Measurements from ENCODE around the gene MFF. TPM values are rescaled to one million over a fixed set of nuclear protein-coding genes. Genes with fewer than 3 reads are reported as not detected.

MFF gene
- total RNA-seq, 4 donors from 2014 or later: 15.1 to 99.1 (median 88.3) TPM

- Histone ChIP-seq H3K4me3 (no peak overlapping the region), H3K9me3 (no peaks in the 10 kb centered on the region), H3K27ac (no peak overlapping the region), H3K4me1 (no peaks in the 10 kb centered on the region), H3K27me3 (no peaks in the 10 kb centered on the region), H3K36me3 (no peaks in the 10 kb centered on the region)
- DNase-seq: no peak
- intact Hi-C loops (cut with DNase I; ENCODE audit: low total_unique reads): no loop called here
- no peak for TF ChIP-seq CTCF (IDR thresholded peaks at IDR 0.05)
- TF ChIP-seq POLR2A (IDR thresholded peaks at IDR 0.05): no peak
Observed at GRCh38 chr2:227320305-227321094, 4.6 kb upstream of the MFF start.

GRCh38 chr2:227322530-227323205 is 2.4 kb upstream of the MFF start:
- intact Hi-C loops (cut with DNase I; ENCODE audit: low total_unique reads): no loop called here
- no peak for TF ChIP-seq CTCF (IDR thresholded peaks at IDR 0.05)
- TF ChIP-seq POLR2A (IDR thresholded peaks at IDR 0.05): no peak
- H3K36me3 ChIP-seq: no peaks in the 10 kb centered on the region

GRCh38 chr2:227323818-227324217 is 1.2 kb upstream of the MFF start:
- no peak for DNase-seq
- intact Hi-C loops (cut with DNase I; ENCODE audit: low total_unique reads): no loop called here
- no peaks in the 10 kb centered on the region for H3K9me3 ChIP-seq
- H3K27ac ChIP-seq: no peak overlapping the region
- no peaks in the 10 kb centered on the region for H3K4me1 ChIP-seq
- H3K4me3 ChIP-seq: no peak overlapping the region
- no peaks in the 10 kb centered on the region for H3K36me3 ChIP-seq
- no peaks in the 10 kb centered on the region for H3K27me3 ChIP-seq
- TF ChIP-seq POLR2A (IDR thresholded peaks at IDR 0.05) (no peak), CTCF (IDR thresholded peaks at IDR 0.05) (no peak)

More at GRCh38 chr2:227322530-227323205, 2.4 kb upstream of the MFF start:
- no peak overlapping the region for H3K4me3 ChIP-seq
- H3K27me3 ChIP-seq: no peaks in the 10 kb centered on the region
- H3K9me3 ChIP-seq: no peaks in the 10 kb centered on the region
- DNase-seq: no peak
- no peak overlapping the region for H3K27ac ChIP-seq
- H3K4me1 ChIP-seq: no peaks in the 10 kb centered on the region

- Histone ChIP-seq H3K9me3 (no peaks in the 10 kb centered on the region), H3K4me1 (no peaks in the 10 kb centered on the region), H3K27me3 (no peaks in the 10 kb centered on the region), H3K27ac (peak overlapping the region; percentile 82 to 89), H3K4me3 (peak overlapping the region; percentile 75 to 93), H3K36me3 (no peaks in the 10 kb centered on the region)
- intact Hi-C loops (cut with DNase I; ENCODE audit: low total_unique reads): no loop called here
- DNase-seq: no peak
- no peak for TF ChIP-seq CTCF (IDR thresholded peaks at IDR 0.05)
- TF ChIP-seq POLR2A (IDR thresholded peaks at IDR 0.05): no peak
Observed at GRCh38 chr2:227324642-227324994, 433 bp upstream of the MFF start.

GRCh38 chr2:227325839-227326195 is 766 bp downstream of the MFF start:
- no peaks in the 10 kb centered on the region for H3K36me3 ChIP-seq
- DNase-seq: no peak
- H3K27me3 ChIP-seq: no peaks in the 10 kb centered on the region
- no peaks in the 10 kb centered on the region for H3K9me3 ChIP-seq
- peak overlapping the region; percentile 82 to 89 for H3K27ac ChIP-seq
- H3K4me3 ChIP-seq: peak overlapping the region; percentile 75 to 93
- H3K4me1 ChIP-seq: no peaks in the 10 kb centered on the region
- intact Hi-C loops (cut with DNase I; ENCODE audit: low total_unique reads): no loop called here
- TF ChIP-seq CTCF (IDR thresholded peaks at IDR 0.05) (no peak), POLR2A (IDR thresholded peaks at IDR 0.05) (no peak)
